RCC 7860 (cell line): ENCODE results near the gene SNX20.

Experiments used
- DNase-seq: peaks from one replicate; pipeline ENCODE4 v3.0.0-alpha.2; 2015; ENCODE audit warnings: low spot score
- FAIRE-seq: peaks from 2 replicates; lab custom pipeline; 2012; peaks lifted over from hg19 to GRCh38; lab: Jason Lieb, UNC

The SNX20 gene

DNA sequence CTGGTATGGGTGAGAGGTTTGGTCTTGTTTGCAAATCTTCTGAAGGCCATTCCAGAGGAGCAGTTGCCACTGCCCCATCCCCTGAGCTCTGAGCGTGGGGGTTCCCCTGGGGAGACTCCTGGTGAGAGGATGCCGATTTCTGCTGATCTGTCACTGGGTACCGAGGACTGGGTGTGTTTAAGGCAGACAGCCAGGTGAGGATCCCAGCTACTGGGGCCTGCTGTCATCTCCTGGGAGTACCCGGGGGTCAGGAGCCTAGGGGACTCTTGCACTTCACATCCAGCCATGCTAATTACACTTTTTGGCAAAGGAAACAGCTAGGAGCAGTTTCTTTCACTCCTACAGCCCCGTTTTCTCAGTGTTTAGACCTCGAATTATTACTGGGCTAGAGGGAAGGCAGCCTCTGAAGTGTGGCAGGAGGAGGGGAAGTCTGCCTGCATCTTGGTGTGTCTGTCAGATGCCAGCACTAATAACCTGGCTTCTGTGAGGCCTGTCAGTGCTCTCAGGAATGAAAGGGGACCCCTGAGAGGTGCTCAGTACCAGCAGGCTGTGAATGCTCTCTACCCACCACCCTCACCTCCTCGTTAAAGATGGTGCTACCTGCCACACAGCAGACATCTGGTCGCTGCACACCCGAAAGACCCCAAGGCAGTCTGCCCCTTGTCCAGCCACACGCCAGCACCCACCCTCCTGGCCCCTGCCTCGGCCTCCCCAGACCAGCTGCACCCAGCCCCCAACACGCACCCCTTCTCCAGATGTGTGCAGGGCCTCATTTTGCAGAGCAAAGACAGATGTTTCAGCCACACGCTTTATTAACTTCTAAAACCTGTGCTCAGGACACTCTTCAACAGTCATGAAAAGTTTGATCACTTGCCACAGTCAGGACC lies 43.2 kb downstream of the SNX20 start:
- DNase-seq (no peak), FAIRE-seq (no peak)

DNA sequence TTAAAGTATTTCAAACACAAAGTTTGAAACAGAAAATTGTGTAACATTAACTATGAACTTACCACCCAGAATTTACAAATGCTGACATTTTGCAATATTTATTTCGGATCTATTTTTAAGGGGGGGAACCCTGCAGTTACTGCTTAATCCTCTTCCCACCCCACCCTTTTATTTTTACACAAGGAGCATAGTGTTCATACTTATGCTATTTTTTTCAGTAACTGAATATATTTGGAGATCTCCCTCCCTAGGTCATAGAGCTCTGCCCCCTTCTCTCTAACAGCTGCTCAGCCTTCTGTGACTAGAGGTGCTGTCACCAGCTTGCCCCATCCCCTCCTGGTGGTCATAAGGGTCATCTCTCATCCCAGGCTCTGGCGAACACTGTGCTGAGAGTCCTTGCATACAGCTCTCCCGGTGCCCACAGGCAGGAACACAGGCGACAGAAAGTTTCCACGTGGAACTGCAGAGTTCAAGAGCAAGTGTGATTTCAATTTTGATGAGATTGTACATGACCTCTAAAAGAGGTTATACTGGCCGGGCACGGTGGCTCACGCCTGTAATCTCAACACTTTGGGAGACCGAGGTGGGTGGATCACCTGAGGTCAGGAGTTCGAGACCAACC lies 44.2 kb downstream of the SNX20 start:
- no peak for DNase-seq
- no peak for FAIRE-seq

DNA sequence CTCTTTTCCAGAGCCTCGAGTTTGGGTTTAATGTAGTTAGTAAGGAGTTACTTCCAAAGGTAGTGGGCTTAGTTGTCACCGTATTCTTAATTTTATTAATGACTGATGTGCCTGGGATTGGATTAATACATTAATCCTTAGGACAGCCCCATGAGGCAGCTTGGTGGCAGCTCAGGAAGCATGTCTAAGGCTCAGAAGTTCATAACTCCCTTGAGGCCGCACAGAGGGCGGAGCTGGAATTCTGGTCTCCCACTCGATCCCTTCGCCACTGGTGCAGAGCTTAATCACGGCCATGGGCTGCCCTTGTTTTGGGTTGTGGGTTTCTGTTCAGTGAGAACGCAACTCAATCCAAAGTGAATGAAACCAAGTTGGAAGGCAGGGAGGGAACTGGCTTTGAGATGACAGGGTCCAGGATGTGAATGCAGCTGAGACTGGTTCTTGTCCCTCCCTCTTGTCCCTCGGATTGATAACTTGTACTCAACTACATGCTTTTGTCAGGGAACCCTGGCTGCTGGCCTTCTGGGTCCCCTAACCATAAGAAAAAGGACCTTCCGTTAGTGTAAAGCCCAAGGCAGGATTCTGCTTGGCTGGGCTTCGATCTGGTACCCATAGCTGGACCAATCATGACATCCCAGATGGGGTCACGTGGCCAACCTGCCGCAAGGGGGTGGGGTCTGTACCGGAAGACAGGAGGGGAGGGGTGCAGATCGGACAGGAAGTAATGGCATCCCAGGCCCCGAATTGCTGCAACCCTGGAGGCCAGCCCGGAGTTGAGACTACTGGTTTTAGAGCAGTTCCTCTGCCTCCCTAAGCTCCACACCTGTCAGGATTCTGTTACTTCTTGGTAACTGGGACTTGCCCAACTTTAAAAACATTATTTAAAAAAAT lies 45.4 kb downstream of the SNX20 start:
- DNase-seq (no peak), FAIRE-seq (no peak)

DNA sequence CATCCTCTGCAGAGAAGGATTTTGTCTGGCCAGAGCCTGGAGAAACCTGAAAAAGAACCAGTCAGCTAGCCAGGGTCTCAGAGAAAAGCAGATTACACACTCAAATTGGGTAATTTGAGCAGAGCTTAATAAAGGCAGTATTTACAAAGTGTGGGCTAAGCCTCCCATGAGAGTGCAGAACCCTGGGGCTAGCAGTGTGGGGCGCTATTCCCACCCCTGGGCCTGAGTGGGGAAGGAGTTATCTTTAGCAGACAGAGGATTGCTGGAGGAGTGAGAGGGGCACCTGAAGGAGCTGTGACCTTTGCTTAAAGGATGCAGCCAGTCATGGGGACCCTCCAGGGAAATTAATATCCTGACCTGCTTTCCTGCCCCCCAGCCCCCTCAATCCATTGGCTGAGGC lies 46.2 kb downstream of the SNX20 start:
- FAIRE-seq = no peak
- DNase-seq = no peak

DNA sequence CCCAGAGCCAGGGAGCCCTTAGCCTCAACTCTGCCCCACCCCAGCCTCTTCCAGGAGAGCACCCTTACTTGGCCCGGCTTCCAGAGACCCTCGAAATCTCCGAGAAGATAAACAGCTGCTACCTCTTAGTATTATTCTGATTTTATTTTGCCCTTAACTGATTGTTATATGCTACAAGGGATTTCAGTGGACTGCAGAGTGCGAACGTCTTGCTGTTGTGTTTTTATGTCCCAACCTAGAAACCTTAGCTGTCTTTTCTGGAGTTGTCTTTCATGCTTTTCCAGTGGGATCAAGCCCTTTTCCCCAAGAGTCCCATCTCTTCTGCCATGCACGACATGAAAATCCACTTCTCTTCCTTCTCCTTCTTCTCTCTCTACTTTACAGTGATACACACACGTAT lies 47.0 kb downstream of the SNX20 start:
- no peak for DNase-seq
- FAIRE-seq = no peak

DNA sequence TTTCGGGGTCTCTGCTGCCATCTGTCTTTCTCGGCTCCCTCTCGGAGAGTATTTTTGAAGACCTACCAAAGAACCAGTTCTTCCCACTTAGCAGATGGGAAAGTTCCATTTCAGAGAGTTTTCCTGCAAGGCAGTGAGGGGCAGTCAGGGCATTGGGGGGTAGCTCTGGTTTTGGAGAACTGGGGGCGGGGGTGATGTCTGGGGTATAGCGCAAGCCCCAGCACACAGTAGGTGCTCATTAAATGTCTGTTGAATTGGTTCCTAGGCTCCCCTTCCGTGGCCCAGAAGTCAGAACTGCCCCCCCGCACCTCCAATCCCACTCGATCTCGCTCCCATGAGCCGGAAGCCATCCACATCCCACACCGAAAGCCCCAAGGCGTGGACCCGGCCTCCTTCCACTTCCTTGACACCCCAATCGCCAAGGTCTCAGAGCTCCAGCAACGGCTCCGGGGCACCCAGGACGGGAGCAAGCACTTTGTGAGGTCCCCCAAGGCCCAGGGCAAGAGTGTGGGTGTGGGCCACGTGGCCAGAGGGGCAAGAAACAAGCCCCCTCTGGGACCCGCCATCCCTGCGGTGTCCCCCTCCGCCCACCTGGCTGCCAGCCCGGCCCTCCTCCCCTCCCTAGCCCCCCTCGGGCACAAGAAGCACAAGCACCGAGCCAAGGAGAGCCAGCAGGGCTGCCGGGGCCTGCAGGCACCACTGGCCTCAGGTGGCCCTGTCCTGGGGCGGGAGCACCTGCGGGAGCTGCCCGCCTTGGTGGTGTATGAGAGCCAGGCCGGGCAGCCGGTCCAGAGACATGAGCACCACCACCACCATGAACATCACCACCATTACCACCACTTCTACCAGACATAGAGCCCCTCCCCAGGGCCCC lies 47.9 kb downstream of the SNX20 start:
- no peak for FAIRE-seq
- DNase-seq = no peak

DNA sequence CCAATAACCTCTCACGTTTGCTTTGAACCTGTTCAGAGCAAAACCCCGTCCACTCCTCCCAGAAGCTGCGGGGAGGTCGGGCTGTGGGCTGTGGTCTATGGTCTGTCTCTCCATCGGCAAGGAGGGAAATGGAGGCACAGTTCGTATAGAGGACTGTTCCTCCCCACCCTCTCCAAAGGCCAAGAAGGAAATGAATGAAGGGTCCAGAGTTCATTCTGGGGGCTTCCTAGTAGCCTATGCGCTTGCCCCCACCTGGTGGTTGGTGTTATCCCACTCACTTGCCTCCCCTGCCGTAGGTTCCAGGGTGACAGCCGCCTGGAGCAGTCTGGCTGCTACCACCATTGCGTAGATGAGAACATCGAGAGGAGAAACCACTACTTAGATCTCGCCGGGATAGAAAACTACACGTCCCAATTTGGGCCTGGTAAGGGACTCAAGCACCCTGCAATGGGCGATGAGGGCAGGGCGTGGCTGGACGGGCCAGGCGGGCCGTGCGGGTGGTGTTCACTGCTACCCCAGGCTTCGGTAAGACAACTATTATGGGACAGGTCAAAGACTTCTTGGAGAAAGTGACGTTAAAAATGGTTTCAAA lies 49.0 kb downstream of the SNX20 start:
- no peak for FAIRE-seq

DNA sequence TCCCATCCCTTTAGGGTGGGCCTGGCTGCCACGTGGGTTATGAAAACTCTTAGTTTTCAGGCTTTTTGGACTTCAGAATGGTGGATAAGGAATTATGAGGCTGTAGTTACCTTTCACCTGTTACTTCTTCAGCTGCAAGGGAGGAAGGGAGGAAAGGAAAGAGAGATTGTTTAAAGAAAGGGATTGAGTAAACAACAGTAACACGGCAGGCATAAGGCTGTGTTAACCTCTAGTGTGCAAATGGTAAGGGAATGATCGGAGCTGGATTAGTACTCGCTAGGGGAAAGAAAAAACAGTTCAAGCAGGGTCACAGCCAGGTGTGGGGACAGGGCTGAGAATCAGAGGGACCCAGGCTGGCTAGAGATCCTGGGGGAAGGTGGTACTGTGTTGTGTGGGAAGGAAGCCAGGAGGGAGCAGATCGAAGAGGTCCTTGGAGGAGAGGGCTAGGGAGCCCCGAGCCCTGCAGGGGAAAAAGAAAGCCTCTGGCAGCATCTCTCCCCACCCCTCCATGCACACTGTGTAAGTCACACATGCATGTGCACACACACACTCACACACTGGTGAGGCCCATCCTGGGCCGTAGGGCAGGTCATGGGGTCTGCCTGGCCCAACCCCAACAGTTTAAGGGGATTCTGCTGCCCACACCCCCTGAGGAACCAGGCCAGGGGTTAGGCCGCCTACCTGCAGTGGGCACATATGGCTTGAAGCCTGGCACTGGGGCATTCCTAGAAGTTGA lies 49.7 kb downstream of the SNX20 start:
- no peak for FAIRE-seq
- DNase-seq = no peak

More for the DNA sequence above, 49.0 kb downstream of the SNX20 start:
- DNase-seq = no peak

DNA sequence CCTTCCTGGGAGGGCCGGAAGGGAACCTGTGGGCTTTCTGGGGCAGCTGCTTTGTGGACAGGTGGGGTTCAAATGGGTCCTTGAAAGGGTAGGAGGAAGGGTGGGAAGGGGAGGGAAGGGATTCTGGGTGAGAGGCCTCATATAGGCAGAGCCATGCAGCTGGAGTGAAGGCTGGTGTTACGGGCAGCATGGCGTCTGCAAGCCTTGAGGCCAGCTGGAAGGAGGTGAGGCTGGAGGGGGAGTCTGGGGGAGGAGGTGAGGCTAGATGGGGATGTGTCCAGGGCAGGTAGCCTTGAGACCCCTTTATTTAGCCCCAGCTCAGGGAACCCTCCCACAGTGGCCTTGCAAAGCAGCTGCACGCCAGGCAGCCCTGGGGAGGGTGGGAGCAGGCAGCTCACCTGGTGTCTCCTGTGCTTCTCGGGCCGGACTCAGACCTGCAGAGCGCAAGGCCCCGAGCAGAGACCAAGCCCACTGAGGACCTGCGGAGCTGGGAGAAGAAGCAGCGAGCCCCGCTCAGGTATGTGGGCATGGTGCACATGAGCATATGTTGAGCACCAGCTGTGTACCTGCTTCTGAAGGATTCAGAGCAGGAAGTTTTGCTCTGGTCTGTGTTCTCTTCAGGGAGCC lies 50.6 kb downstream of the SNX20 start:
- DNase-seq = no peak
- no peak for FAIRE-seq

DNA sequence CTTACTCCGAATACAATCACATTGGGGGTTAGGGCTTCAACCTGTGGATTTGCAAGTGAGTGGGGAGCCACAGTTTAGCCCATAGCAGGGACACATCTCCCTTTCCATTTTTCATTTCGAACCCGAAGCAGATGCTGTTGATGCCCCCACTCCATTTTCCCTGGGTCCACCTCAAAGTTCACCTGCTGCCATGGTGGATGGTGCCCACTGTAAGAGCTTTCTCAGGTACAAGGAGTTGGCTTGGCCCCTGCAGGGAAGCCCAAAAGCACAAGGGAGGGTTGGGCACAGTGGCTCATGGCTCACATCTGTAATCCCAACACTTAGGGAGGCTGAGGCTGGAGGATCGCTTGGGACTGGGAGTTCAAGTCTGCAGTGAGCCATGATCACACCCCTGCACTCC lies 51.8 kb downstream of the SNX20 start:
- no peak for DNase-seq
- FAIRE-seq = no peak

DNA sequence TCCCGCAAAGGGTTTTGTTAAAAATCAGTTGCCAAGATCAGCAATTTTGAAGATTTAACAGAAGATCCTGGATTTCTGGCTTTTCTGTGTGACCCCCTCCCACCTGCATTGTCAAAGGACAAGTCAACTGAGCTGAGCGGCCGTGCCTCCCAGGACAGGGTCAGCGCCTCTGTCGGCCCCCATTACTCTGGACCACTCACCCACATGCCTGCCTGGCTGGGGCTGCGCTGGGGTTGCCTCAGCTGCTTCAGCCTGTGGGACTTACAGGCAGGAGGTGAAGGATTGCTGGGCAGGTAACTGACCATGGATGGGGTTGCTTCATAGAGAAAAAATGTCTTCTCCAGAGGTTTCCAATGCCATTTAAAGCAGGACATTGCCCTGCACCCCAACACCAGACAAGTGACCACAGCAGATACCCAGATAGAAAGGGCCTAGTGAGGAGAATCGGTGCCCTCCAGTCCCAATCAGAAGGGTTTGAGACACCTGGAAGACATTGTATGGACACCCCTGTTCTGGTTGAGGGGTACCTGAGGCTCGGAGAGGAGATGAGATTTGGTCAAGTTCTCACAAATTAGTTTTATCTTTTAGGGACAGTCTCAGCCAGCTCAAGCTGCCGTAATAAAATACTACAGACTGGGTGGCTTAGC lies 52.8 kb downstream of the SNX20 start:
- no peak for DNase-seq
- FAIRE-seq = no peak

DNA sequence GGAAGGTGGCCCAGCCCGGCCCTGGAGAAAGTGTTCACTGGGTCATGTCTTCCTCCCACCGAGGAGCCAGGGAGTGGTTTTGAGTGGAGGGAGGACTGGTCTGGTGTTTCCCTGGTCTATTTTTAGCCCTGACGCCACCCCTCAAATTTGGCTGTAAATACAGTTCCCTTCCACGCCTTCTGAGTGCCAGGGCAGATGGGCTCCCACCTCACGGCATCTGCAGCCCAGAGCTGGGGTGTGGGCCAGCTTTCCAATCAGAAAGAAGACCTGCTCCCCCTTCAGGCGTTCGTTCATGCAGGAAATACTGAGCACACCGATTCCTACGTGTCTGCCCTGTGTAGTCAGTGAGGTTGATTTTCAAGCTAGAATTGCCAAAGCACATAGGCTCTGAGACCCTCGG lies 53.7 kb downstream of the SNX20 start:
- no peak for FAIRE-seq
- DNase-seq = no peak

DNA sequence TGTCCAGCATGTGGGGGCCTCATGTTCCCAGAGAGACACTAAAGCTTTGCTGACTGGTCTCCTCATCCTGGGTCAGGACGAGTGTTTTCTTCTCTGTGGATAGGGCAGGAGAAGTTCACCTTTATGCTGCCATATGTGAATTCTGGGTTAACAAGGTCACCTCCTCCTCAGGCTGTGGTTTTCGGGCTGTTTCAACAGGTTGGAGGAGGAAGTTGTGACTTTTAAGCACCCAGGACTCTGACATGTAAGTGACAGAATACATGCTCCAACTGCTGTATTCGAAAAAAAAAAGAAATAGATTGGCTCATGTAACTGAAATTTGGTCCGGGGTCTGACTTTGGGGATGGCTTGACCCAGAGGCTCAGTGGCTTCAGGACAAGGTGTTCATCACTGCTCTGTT lies 54.2 kb downstream of the SNX20 start:
- DNase-seq = no peak
- FAIRE-seq = no peak

DNA sequence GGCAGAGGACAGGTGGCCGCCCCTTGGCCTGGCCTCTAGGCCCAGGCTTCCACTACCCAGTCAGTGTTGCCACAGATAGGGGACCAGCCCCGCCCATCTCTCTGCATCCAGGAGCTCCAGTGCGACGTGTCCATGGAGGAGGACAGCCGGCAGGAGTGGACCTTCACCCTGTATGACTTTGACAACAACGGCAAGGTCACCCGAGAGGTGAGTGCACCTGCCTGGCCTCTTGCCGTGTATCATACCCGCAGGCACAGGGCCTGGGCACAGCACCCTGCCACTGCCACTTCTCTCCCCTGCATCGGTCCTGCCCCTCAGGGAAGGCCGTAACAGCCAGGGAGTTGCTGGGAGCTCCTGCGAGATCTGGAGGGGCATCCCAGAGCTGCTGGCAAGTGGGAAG lies 55.7 kb downstream of the SNX20 start:
- DNase-seq = no peak
- FAIRE-seq = no peak

DNA sequence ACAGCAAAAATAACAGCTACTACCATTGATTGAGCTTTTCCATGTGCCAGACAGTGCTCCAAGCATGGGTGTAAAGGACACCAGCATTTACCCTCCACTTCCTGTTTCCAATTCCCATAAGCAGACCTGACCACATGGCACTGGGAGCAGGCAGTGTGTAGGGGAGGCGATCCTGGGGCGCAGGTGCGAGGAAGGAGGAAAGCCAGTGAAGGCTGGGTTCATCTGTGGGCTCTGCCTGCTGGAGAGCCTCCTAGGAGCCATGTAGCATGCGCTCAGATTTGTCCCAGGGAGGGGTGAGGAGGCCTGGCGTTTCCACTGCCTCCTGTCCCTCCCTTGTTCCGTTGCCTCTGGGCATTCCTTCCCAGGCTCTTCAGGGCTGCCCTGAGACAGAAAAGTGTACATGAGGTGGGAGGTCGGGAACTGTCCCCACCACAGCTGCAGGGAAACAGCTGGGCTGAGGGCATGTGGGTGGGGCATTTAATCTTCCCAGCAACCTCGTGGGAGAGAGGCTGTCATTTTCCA lies 56.6 kb downstream of the SNX20 start:
- no peak for FAIRE-seq
- no peak for DNase-seq

DNA sequence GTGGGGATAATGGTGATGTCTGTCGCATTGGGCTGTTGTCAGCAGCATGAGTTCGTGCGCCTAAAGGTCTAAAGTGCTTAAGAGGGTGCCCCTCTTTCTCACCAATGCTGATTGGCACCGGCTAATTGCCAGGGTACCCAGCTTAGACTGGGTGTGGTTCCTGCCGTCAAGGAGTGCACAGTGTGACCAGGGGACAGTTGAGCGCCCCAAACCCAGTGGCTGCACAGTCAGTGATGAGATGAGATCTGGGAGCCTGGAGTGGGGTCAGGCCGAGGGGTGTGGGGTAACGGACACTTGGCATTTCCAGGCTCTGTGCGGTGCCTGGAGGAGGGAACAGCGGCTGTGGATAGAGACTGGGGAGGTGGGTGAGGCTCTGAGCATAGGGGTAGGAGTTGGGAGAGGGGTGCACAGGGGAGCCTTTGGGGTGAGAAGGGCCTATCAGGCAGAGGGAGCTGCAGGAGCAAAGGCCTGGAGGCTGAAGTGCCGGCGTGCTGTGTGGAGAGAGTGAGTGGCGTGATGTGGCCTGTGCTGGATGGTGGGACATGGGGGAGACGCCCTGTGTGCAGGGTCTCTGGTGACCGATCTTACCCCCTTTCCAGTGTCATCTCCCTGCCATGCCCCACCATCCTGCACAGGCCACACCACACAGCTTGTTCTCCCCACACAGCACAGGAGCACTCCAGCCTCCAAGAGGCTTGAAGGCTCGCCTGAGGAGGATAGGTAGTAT lies 58.3 kb downstream of the SNX20 start:
- FAIRE-seq (no peak), DNase-seq (no peak)

DNA sequence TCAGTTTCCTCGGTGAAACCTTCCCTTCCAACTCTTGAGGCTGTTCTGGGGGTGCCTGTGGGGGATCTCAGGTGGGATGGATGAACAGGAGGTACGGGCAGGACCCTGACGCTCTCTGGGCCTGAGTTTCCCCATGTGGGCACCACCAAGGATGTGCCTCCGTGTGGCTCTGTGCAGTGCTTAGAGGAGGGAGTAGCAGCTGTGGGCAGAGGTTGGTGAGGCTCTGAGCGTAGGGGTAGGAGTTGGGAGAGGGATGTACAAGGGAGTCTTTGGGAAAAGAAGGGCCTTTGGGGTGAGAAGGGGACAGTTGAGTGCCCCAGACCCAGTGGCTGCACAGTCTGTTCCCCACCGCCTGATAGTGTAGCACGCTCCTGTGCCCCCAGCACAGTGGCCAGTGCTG lies 59.1 kb downstream of the SNX20 start:
- no peak for FAIRE-seq
- no peak for DNase-seq
